ENCODE data around the gene OPRD1. TPM values are rescaled to one million over a fixed set of nuclear protein-coding genes. Genes with fewer than 3 reads are reported as not detected.
"Not testable (repeated sequence)": the region's sequence is repeated elsewhere in the genome, so short reads cannot be mapped to it uniquely, and the experiment has no call there.

The OPRD1 gene
- not detected in 2 replicates for total RNA-seq

DNA sequence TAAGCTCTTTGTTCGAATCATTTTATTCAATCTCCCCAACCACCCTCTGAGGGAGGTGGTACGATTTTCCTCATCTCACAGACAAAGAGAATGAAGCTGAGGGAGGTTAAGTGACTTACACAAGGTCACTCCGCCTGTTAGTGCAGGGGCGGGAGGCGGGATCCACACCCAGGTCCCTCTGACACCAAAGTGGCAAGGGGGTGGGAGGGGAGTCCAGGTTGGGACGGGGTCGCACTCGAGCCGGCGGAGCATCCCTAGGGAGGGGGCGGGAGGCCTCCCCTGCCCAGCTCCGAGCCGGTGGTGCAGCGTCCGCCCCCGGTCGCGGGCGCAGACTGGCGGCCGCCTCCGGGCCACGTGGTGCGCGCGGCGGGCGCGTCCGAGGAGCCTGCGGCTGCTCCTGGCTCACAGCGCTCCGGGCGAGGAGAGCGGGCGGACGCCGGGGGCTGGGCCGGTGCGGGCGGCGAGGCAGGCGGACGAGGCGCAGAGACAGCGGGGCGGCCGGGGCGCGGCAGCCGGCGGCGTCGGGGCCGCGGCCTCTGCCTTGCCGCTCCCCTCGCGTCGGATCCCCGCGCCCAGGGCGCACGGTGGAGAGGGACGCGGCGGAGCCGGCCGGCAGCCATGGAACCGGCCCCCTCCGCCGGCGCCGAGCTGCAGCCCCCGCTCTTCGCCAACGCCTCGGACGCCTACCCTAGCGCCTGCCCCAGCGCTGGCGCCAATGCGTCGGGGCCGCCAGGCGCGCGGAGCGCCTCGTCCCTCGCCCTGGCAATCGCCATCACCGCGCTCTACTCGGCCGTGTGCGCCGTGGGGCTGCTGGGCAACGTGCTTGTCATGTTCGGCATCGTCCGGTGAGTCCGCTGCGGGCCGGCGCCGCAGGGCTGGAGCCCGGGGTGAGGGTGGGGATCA, at the start of gene OPRD1:
TSS of gene OPRD1 (plus strand) at position 405 of the 903 bp plus-strand sequence. CDS start at position 619, 214 bp downstream.
- intact Hi-C loops (cut with micrococcal nuclease), result no loop called here

DNA sequence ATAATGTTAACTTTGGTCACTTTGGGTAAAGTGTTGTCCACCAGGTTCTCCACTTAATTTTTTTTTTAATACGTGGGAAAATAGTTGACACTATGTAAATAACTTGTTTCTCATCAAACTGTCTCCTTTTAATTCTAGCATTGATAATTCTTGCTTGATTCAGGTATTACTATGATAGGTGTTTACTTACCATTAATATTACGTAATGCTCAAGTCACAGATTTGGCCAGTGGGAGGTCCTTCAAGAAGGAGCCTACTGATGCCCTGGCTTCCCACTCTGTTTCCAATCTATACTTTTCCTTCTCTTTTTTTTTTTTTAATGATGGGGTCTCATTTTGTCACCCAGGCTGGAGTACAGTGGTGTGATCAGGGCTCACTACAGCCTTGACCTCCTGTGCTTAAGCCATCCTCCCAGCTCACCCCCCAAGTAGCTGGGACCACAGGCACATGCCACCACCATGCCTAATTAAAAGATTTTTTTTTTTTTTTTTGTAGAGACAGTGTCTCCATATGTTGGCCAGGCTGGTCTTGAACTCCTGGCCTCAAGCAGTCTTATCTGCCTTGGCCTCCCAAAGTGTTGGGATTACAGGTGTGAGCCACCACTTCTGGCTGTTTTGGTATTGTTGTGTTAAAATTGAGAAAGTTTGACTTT, 45.3 kb upstream of the OPRD1 start:
- intact Hi-C loops (cut with micrococcal nuclease), result no loop called here

DNA sequence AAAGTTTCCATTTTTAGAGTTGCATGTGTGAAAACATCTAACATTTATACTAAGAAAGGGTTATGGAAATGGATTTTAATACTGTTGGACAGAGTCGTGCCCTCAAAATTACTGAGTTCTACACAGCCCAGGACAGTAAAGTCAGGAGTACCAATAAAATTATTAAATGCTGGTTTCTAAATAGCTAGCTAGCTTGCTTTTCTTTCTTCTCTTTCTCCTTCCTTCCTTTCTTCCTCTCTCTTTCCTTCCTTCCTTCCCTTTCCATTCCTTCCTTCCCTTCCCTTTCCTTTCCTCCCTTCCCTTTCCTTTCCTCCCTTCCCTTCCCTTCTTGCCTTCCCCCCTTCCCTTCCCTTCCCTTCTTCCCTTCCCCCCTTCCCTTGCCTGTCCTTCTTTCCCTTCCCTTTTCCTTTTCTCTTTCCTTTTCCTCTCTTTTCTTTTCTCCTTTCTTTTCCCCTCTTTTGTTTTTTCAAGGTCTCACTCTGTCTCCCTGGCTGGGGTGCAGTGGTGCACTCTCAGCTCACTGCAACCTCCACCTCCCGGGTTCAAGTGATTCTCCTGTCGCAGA, 41.3 kb upstream of the OPRD1 start:
- intact Hi-C loops (cut with micrococcal nuclease), result no loop called here

DNA sequence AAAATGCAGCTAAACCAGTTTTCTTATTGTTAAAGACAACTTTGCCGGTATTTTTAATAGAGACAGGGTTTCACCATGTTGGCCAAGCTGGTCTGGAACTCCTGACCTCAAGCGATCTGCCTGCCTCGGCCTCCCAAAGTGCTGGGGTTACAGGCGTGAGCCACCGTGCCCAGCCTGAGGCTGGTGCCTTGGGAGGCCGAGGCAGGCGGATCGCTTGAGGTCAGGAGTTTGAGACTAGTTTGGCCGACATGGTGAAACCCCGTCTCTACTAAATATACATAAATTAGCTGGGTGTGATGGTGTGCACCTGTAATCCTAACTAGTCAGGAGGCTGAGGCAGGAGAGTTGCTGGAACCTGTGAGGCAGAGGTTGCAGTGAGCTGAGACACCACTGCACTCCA, 40.0 kb upstream of the OPRD1 start:
- intact Hi-C loops (cut with micrococcal nuclease), result not testable (repeated sequence)

GRCh38 chr1:28773105-28773504, 38.9 kb upstream of the OPRD1 start:
- intact Hi-C loops (cut with micrococcal nuclease), result no loop called here

DNA sequence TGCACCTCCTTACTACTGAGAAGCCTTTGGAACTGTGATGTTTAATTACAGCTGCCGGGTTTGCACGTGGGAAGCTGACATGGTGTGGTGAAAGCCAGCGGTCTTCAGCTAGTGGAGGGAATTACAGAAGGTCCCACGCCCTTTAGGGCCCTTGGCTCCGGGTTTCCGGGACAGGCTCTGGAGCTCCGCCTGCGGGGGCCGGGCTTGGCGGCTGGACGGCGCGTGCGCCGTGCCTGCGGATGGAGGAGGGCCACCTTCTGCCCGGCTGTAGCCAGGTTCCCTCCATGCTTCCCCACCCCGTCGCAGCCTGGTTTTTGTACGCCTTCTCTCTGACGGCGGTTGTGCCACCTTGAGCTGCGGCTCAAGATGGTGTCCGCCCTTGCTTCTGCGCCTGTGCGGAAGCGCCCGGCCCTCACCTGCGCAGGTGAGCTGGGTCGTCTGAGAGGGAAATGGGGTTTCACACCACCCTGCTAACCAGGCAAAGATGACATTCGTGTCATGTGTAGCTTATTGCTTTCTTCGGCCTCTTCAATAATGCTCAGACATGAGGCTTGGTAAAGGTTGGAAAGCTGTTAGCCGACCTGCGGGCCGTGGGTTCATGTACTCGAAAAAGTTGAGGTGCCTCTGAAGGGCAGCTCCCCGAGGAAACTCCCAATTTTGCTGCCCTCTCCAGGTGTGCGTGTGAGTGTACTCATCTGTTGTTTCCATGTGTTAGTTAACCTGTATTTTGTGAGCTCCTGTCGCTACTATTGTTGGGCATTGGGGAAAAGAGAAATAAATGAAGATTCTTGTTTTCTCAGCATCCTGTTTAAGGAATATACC, 36.6 kb upstream of the OPRD1 start:
- intact Hi-C loops (cut with micrococcal nuclease), result no loop called here

DNA sequence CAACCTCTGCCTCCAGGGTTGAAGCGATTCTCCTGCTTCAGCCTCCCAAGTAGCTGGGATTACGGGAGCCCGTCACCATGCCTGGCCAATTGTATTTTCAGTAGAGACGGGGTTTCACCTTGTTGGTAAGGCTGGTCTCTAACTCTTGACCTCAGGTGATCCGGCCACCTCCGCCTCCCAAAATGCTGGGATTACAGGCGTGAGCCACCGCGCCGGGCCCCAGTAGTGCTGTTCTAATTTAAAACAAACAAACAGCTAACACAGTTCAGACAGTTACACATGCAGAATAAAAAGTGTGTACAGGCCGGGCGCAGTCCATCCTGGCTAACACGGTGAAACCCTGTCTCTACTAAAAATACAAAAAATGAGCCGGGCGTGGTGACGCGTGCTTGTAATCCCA, 35.6 kb upstream of the OPRD1 start:
- intact Hi-C loops (cut with micrococcal nuclease), result no loop called here

GRCh38 chr1:28778021-28778420, 33.9 kb upstream of the OPRD1 start:
- intact Hi-C loops (cut with micrococcal nuclease), result no loop called here

- intact Hi-C loops (cut with micrococcal nuclease), result no loop called here
Measured at GRCh38 chr1:28779751-28780408, 32.1 kb upstream of the OPRD1 start.

DNA sequence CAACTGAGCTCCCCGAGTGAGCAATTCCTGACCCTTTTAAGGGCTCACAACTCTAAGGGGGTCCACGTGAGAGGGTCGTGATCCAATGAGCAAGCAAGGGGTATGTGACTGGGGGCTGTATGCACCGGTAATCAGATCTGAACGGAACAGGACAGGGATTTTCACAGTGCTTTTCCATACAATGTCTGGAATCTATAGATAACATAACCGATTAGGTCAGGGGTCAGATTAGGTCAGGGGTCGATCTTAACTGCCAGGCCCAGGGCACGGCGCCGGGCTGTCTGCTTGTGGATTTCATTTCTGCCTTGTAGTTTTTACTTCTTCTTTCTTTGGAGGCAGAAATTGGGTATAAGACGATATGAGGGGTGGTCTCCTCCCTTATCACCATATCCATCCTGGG, 30.7 kb upstream of the OPRD1 start:
- intact Hi-C loops (cut with micrococcal nuclease), result no loop called here

GRCh38 chr1:28782011-28782410, 30.0 kb upstream of the OPRD1 start:
- intact Hi-C loops (cut with micrococcal nuclease), result loop anchor here (2.0 kb wide), 1 partner anchor 71 kb away; no protein-coding TSS in a partner anchor

GRCh38 chr1:28783363-28783762, 28.6 kb upstream of the OPRD1 start:
- intact Hi-C loops (cut with micrococcal nuclease), result loop anchor here (2.0 kb wide), 1 partner anchor 73 kb away; no protein-coding TSS in a partner anchor

- intact Hi-C loops (cut with micrococcal nuclease), result loop anchor here (5.0 kb wide), 2 partner anchors 138 to 333 kb away; partner anchors contain the start of gene TMEM200B
Measured at GRCh38 chr1:28789412-28789811, 22.6 kb upstream of the OPRD1 start.

DNA sequence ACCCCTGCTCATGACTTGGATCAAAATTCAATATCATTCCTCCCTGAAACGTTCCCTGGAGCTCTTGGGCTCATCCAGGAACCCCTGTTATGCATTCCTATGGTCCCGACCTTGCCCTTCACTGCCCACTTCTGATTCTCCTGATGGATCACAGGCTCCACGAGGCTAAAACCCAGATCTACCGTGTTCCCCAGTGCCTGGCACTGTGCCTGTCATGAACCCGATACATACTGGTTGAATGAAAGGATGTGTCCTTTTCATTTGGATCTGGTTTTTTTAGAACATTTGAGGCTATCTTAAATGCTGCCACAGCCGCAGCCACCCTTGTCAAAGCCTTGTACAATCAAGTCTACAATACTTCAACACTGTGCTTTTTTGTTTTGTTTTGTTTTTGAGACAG, 22.2 kb upstream of the OPRD1 start:
- intact Hi-C loops (cut with micrococcal nuclease), result loop anchor here (5.0 kb wide), 2 partner anchors 137 to 332 kb away; partner anchors contain the start of gene TMEM200B

GRCh38 chr1:28790377-28791035, 21.5 kb upstream of the OPRD1 start:
- intact Hi-C loops (cut with micrococcal nuclease), result no loop called here

DNA sequence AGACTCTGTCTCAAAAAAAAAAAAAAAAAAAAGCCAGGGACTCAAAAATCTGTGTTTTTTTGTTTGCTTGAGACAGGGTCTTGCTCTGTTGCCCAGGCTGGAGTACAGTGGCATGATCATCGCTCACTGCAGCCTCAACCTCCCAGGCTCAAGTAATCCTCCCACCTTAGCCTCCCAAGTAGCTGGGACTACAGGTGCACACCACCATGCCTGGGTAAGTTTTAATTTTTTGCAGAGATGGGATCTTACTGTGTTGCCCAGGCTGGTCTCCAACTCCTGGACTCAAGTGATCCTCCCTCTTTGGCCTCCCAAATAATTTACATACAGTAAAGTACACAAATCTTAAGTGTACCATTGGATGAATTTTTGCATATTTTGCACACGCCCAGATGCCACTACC, 20.0 kb upstream of the OPRD1 start:
- intact Hi-C loops (cut with micrococcal nuclease), result not testable (repeated sequence)

- intact Hi-C loops (cut with micrococcal nuclease), result no loop called here
Measured at GRCh38 chr1:28792644-28793121, 19.3 kb upstream of the OPRD1 start.

DNA sequence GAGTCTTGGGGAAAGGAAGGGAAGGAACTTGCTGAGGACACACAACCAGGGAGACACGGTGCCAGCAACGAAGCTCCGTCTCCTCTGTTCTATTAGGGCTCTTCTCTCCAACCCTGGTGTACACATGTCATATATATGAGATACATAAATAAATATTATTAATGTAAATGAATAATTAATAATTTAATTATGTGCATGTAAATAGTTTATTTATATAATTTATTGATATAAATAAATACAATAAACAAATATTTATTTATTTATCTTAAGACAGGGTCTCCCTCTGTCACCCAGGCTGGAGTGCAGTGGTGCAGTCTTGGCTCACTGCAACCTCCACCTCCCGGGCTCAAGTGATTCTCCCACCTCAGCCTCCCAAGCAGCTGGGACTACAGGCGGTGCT, 17.4 kb upstream of the OPRD1 start:
- intact Hi-C loops (cut with micrococcal nuclease), result not testable (repeated sequence)

DNA sequence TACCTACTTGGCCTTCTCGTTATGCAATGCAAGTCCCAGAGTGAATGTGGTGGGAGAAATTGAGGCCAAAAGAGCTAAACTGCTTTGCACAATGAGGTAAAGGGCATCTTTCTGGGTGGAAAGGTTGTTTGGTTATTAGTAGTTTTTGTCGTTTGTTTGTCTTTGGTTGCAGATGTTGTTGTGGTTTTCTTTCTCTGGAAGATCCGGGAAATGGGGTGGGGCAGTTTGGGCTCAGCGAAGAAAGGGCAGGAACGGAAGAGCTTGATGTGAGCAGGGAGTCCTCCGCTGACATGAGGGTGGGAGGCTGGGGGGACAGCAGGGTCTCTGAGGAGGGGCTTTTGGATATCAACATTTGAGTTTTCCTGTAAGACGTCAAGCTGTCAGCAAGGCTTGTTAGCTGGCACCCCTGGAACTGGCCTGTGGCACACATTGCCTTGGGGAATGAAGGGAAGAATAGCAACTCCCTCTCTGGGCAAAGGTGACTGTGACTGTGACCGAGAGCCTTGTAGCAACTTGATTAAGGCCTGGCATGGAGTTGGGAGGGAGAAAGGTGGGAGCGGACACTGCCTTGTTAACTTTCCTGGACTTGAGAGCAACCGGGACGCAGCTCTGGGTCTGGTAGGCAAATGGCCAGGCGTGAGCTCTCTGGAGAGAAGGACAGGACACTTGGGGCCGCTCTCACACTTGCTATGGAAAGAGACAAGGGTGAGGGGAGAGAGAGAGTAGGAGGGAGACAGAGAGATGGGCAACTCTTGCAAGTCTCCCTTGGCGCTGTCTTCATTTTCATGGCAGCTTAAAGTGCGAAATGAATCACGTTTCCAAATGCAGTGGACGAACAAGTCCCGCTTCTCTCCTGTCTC, 15.4 kb upstream of the OPRD1 start:
- intact Hi-C loops (cut with micrococcal nuclease), result no loop called here

Measured in T-helper 1 cell treated with Interleukin-12 subunit alpha and Interleukin-12 subunit beta and Interleukin-4 antibody, amounts not matched to agents 30 ng/mL and 1 ng/mL, for 36 hours (primary cell).